ENCODE results near the gene GNA12.

GRCh38 chr7:2689951-2690705 is 154.0 kb downstream of the GNA12 start:
- no peak for TF ChIP-seq CTCF (IDR thresholded peaks at IDR 0.05 in 8 of 11, conservative IDR thresholded peaks at IDR 0.05 in 3 of 11)
- no peak for TF ChIP-seq POLR2AphosphoS5 (IDR thresholded peaks at IDR 0.05)

Measured in spleen (tissue), 7 donors.